ENCODE data around the gene ASIC2.

GRCh38 chr17:32976131-32976530 is 317.0 kb downstream of the ASIC2 start:
- TF ChIP-seq POLR2A (conservative IDR thresholded peaks at IDR 0.05) (no peak), SP1 (CRISPR knock-in tag; IDR thresholded peaks at IDR 0.05) (no peak), ZFP36 (IDR thresholded peaks at IDR 0.05; ENCODE audit: low read depth, low read length, partially characterized antibody) (no peak), EZH2 (IDR thresholded peaks at IDR 0.05; ENCODE audit: borderline replicate concordance, low read depth, low read length) (no peak), HOXB6 (CRISPR knock-in tag; IDR thresholded peaks at IDR 0.05; ENCODE audit: borderline replicate concordance) (no peak), CTCF (IDR thresholded peaks at IDR 0.05 in 2 of 3, conservative IDR thresholded peaks at IDR 0.05 in 1 of 3; ENCODE audit: insufficient read depth in 2 of 3, low read depth in 1 of 3, low read length in 3 of 3) (no peak), HDAC2 (IDR thresholded peaks at IDR 0.05) (no peak), ZNF23 (CRISPR knock-in tag; IDR thresholded peaks at IDR 0.05) (no peak), KLF1 (tag; IDR thresholded peaks at IDR 0.05) (no peak), ZNF184 (CRISPR knock-in tag; IDR thresholded peaks at IDR 0.05) (no peak), TAF1 (IDR thresholded peaks at IDR 0.05; ENCODE audit: control insufficient read depth, extremely low read depth, insufficient read depth, low read length, severe bottlenecking) (no peak), LEF1 (IDR thresholded peaks at IDR 0.05) (no peak), PRDM10 (IDR thresholded peaks at IDR 0.05; ENCODE audit: partially characterized antibody) (no peak)
